GM10266 (cell line): ENCODE data around the gene FN3K.

ENCODE experiments used
- DNase-seq: peaks from one replicate; pipeline ENCODE4 v3.0.0; 2012; ENCODE audit errors: extremely low spot score
- TF ChIP-seq, protein P1 (sequence below): IDR thresholded peaks from 2 replicates; pipeline ENCODE4 v1.5.1; 2012; ENCODE audit warnings: mild to moderate bottlenecking, low read depth; ENCODE audit not compliant: control insufficient read depth, insufficient read depth; ENCODE audit errors: missing control alignments

FN3K gene

DNA sequence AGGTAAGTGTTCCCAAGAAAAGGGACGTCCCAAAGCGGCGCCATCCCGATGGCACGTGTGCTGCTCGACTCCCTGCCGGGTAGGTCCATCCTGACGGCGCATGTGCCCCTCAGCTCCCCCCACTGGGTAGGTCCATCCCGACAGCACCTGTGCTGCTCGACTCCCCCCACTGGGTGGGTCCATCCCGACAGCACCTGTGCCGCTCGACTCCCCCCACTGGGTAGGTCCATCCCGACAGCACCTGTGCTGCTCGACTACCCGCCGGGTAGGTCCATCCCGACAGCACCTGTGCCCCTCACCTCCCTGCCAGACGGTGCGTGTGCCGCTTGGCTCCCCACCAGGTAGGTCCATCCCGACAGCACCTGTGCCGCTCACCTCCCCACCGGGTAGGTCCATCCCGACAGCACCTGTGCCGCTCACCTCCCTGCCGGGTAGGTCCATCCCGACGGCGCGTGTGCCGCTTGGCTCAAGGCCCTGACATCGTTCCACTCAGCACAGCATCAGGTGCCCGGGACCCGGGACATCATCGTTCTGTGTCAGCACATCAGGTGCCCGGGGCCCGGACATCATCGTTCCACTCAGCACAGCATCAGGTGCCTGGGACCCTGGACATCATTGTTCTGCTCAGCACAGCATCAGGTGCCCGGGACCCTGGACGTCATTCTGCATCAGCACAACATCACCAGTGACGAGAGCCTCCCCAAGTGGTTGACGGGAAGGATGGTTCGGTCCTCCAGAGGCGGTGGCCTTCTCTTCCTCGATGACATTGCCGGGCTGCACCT, 5.7 kb upstream of the FN3K start:
- TF ChIP-seq, protein P1, sequence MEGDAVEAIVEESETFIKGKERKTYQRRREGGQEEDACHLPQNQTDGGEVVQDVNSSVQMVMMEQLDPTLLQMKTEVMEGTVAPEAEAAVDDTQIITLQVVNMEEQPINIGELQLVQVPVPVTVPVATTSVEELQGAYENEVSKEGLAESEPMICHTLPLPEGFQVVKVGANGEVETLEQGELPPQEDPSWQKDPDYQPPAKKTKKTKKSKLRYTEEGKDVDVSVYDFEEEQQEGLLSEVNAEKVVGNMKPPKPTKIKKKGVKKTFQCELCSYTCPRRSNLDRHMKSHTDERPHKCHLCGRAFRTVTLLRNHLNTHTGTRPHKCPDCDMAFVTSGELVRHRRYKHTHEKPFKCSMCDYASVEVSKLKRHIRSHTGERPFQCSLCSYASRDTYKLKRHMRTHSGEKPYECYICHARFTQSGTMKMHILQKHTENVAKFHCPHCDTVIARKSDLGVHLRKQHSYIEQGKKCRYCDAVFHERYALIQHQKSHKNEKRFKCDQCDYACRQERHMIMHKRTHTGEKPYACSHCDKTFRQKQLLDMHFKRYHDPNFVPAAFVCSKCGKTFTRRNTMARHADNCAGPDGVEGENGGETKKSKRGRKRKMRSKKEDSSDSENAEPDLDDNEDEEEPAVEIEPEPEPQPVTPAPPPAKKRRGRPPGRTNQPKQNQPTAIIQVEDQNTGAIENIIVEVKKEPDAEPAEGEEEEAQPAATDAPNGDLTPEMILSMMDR = no peak
- DNase-seq = no peak

DNA sequence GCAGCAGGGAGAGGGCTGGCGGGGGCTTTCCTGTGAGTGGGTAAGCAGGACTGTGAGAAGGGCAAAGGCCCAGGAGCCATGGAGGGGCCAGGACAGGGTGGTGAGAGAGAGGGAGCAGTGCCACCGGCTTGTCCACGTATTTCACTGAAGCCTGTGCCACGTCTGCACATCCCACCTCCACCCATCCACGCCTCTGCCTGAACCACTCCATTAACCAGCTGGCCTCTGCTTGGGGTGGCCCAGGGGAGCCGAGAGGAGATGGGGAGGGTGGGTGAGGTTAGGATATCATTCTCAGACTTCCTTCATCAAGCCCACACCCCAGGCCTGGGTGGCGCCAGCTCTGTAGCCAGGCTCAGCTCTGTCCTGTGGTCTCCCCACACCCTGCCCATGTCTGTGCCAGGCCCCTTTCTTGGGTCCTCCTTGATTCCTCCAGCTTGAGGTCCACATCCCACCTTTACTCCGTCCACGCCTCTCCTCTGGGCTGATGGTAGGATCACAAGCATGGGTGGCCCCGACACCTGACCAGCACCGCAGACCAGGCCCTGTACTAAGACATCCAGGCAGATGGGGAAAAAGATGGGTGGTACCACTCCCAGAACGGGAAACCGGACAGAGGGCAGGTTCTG, 3.2 kb upstream of the FN3K start:
- no peak for DNase-seq
- TF ChIP-seq, protein P1 = no peak

DNA sequence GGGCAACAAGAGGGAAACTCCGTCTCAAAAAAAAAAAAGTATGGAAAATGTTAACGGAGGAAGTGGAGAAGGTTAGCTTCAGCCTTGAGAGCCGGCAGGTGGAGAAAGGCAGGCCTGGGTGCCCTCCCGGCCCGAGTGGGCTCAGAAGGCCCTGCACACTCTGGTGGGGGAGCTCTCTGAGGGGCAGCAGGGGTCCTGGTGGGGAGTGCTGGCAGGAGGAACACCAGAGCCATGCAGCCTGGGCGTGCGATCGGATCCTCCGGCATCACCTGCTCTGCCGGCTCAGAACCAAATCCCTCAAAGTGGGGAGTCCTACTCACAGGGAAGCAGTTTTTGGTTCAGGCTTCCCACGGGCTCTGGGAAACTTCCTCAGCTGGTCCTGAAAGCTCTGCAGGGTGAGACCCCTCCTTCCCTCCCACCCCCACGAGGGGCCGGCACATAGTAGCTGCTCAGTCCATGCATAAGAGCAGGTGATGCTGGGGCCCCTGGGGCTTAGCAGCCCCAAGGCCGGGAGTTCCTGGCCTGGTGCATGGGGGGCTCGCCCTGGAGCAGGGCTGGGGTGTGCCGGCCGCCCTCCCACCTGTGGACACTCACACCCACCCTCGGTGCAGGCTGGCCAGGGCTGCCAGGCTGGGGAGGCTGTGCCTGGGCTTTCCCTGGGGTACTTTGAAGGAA, 1.2 kb downstream of the FN3K start:
- TF ChIP-seq, protein P1 = no peak
- DNase-seq = no peak

DNA sequence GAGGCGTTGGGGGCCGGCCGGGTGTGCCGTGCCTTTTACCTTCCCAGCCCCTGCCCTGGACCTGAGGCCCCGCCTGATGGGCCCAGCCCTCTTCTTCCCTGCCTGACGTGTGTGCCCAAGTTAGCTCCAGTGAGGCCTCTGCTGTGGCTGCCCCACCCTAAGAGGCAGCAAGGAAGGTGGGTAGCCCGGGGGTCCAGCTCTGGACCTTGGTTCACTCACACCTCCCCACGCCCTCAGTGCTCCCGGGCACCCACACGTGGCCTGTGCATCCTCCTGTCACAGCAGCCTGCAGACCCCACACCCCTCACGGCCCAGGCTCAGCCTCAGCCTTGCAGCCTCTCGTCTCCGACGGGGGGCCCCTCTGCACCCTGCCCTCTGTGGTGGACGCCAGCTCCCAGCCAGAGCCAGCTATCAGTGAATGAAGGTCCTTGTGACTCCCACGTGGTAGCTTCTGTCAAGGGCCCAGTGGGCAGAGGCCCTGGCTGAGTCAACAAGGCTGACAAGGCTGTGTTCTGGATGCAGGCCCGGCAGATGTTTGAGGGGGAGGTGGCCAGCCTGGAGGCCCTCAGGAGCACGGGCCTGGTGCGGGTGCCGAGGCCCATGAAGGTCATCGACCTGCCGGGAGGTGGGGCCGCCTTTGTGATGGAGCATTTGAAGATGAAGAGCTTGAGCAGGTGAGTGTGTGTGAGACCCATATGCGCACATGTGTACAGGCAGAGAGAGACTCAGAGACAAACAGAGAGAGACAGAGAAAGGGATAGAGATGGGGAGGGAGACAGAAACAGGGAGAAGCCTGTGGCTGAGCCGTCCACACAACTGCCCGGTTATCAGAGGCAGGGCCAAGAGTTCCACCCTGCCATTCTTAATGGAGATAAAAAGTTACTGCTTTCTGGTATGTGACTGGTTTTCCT, 2.8 kb downstream of the FN3K start:
- DNase-seq = no peak
- TF ChIP-seq, protein P1 = no peak

DNA sequence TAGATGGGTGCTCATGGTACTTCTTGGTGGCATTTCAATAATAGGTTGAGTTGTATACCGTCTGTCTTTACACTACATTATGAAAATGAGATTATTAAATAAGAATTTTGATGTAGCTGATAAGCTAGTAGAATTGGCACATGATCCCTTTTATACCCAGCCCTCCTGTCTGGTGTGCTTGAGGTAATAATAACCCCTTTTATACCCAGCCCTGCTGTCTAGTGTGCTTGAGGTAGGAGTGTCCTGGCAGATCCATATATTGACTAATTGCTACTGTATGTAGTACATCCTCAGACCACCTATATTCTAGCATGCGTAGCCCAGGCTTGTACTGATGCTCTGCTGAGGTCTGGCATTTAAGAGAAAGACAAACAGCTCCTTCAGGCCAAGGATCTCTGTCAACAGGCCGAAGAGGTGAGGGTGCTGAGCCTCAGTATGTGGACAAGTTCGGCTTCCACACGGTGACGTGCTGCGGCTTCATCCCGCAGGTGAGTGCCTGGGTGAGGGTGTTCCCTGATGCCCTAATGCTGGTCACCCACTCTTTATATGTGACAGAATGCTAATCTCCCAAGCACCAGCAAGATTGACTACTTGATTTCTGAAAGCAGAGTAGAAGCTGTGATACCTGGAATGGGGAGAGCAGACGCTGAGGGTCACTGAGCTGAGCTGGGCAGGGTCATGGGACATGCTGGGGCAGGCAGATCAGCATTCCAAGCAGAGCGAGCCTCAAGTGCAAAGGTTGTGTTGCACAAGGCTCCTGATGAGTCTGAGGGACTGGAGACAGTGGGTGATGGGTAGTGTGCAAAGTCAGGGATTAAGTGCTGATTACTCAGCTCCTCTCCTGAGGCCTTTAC, 5.7 kb downstream of the FN3K start:
- TF ChIP-seq, protein P1 = no peak

More for the DNA sequence above, 5.7 kb downstream of the FN3K start:
- DNase-seq = no peak
